Measurements from ENCODE around the gene CEL.
A peak's percentile ranks its signal among the peaks of the same experiment; 100 is the strongest.

The CEL gene

DNA sequence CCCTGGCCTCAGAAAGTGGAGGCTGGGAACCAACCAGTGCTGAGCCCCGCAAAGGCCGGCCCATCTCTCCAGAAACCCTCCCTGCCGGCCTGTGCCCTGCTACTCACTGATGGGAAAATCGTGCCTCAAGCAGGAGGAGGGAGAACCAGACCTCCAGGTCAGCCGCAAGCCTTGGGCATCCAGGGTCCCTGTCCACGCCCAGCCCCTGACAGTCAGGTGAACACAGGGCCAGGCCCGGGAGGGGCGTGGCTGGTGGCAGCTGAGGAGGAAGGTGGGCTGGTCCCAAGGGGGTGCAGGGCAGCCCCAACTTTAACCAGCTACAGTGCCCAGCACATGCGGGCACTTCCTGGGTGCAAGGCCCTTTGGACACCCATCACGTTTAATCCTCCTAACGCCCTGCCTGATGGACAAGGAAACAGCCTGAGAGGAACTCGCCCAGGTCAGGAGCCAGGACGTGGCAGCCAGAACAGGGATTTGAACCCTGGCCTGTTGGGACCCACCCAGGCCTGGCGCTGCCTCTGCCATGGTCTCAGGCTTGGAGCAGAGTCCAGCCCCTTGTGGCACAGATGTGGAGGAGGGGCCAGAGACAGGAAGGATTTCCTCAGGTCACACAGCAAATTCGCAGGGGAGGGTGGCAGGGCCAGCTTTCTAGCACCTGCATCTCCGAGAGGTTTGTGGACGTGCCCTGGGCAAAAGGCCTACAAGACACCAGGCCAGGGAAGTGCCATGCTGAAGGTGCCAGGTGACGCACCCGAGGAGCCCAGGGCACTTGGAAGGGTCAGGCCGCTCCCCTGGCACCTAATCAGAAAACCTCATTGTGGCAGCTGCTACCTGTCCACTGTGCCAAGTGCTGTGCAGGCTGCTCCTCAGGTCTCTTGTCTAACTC is 54.8 kb downstream of the CEL start:
- Histone ChIP-seq H3K4me1 (ENCODE audit: control insufficient read depth, insufficient read depth, low read length, poor library complexity, severe bottlenecking) (peaks cover 68% of the 10 kb centered on the region), H3K27me3 (replicated peaks; ENCODE audit: control insufficient read depth, insufficient read depth, low read length, poor library complexity, severe bottlenecking) (no peaks in the 10 kb centered on the region), H3K27ac (ENCODE audit: insufficient read depth, low read length, poor library complexity, severe bottlenecking) (peak overlapping the region; percentile 53), H3K4me3 (ENCODE audit: insufficient read depth, low read depth, low read length, poor library complexity, severe bottlenecking) (no peak overlapping the region), H3K36me3 (ENCODE audit: control insufficient read depth, insufficient read depth, low read length) (peaks cover 9% of the 10 kb centered on the region), H3K9me3 (ENCODE audit: control insufficient read depth, low read length) (no peaks in the 10 kb centered on the region)
- DNase-seq = no peak

DNA sequence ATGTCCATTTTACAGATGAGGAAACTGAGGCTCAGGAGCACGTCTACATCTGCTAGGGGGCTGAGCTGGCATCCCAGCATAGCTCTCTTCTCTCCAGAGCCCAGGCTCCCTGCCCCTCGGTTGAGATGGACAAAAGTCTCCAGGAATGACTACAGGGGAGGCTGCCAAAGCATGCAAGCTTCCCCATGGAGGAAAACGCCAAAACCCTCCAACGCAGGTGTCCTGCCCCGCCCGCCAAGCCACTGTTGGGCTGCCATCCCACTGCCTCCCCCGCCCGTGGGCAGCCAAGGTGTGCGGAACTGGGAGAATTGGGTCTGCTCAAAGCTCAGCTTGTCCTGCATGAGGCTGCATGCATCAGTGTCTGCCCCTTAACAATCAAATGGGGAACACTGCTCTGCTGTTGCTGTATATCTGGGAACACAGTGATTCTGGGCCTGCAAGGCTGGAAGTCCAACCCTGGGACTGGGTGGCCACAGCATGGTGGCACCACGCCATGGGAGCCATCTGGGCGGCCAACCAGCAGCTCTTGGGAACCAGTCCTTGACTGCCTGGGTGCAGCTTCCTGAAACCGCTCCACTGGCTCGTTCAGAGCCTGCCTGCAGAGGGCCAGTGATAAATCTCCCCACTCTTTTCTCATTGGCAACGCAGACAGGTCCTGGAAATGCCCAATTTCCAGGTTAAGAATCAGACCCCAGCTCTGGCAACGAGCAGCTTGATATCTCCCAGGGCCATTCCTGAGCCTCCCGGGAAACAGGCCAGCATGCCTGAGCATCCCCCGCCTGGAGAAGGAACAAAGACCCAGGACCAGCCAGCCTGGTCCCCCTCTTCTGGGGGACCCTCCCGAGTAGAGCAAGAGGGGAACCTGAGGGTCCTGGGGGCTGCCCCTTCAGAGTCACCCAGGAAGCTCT is 55.7 kb downstream of the CEL start:
- H3K4me1 ChIP-seq (ENCODE audit: control insufficient read depth, insufficient read depth, low read length, poor library complexity, severe bottlenecking) = peaks cover 73% of the 10 kb centered on the region
- no peak overlapping the region for H3K4me3 ChIP-seq (ENCODE audit: insufficient read depth, low read depth, low read length, poor library complexity, severe bottlenecking)
- no peaks in the 10 kb centered on the region for H3K36me3 ChIP-seq (ENCODE audit: control insufficient read depth, insufficient read depth, low read length)
- no peaks in the 10 kb centered on the region for H3K27me3 ChIP-seq (replicated peaks; ENCODE audit: control insufficient read depth, insufficient read depth, low read length, poor library complexity, severe bottlenecking)
- no peaks in the 10 kb centered on the region for H3K9me3 ChIP-seq (ENCODE audit: control insufficient read depth, low read length)
- DNase-seq = no peak
- no peak overlapping the region for H3K27ac ChIP-seq (ENCODE audit: insufficient read depth, low read length, poor library complexity, severe bottlenecking)

DNA sequence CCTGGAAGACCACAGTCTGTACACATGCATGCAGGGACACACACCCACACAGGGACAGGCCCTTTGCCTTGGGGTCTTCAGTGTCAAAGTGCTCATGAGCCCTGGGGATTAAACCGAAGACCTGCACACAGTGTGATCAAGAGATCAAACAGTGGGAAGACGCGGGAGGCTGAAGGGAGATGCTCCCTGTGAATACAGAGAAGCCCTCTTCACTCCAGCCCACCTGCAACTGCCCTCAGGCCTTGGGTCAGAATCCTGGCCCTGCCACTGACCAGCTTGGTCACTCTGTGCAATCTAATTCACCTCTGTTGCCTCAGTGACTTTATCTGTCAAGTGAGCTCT is 56.4 kb downstream of the CEL start:
- Histone ChIP-seq H3K9me3 (ENCODE audit: control insufficient read depth, low read length) (no peaks in the 10 kb centered on the region), H3K4me3 (ENCODE audit: insufficient read depth, low read depth, low read length, poor library complexity, severe bottlenecking) (no peak overlapping the region), H3K4me1 (ENCODE audit: control insufficient read depth, insufficient read depth, low read length, poor library complexity, severe bottlenecking) (peaks cover 67% of the 10 kb centered on the region), H3K36me3 (ENCODE audit: control insufficient read depth, insufficient read depth, low read length) (no peaks in the 10 kb centered on the region), H3K27ac (ENCODE audit: insufficient read depth, low read length, poor library complexity, severe bottlenecking) (no peak overlapping the region), H3K27me3 (replicated peaks; ENCODE audit: control insufficient read depth, insufficient read depth, low read length, poor library complexity, severe bottlenecking) (no peaks in the 10 kb centered on the region)
- DNase-seq = no peak

DNA sequence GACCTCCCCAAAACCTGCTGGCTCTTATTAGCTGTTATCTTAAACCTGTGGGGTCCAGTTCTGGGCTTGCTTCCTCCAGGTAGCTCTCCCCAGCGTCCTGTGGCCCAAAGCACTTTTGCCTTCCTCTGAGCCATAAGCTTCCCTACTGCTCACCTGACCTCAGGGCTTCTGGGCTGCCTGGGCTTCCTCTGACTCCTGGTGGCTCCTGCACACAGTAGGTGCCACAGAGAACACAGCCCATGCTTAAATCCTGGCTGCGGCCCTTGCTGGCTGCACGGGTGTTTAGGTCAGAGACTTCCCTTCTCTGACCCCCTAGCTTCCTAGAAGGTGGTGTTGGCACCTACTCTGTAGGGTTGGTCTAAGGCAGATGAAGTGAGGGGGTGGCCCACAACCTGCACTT is 56.8 kb downstream of the CEL start:
- peaks cover 63% of the 10 kb centered on the region for H3K4me1 ChIP-seq (ENCODE audit: control insufficient read depth, insufficient read depth, low read length, poor library complexity, severe bottlenecking)
- no peak overlapping the region for H3K27ac ChIP-seq (ENCODE audit: insufficient read depth, low read length, poor library complexity, severe bottlenecking)
- no peak for DNase-seq
- H3K36me3 ChIP-seq (ENCODE audit: control insufficient read depth, insufficient read depth, low read length) = no peaks in the 10 kb centered on the region
- no peaks in the 10 kb centered on the region for H3K9me3 ChIP-seq (ENCODE audit: control insufficient read depth, low read length)
- H3K4me3 ChIP-seq (ENCODE audit: insufficient read depth, low read depth, low read length, poor library complexity, severe bottlenecking) = no peak overlapping the region
- no peaks in the 10 kb centered on the region for H3K27me3 ChIP-seq (replicated peaks; ENCODE audit: control insufficient read depth, insufficient read depth, low read length, poor library complexity, severe bottlenecking)

DNA sequence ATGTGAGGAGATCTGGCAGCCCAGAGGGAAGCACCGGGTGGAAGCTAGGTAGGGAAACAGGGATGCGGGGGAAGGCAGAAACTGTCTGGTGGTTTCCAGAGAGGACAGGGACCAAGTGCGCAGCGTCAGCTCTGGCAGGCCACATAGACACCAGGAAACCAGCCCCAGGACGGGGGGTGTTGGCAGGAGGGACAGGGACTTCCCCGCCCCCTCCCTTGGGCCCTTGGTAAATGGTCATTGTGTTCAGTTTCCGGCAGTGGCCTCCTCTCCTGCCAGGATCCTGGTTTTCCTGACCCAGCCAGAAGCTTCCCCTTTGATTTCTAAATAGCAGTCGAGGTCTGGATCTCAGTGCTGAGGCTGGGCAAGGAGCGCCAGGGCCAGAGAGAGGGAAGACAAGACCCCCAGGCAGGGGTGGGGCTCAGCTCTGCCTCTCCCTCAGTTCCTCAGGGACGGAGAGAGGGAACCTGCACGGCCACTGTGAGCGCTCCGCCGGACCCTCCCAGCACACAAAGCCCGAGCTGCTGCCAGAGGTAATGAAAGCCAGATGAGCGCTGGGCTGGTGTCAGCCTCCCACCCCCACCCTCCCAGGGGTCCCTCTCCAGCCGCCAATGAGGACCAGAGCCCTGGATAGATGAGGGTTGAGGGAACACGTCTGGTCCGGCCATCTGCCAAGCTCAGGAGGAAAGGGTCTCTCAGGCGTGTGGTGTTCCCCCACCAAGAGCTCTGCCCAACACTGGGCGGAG is 57.5 kb downstream of the CEL start:
- peaks cover 55% of the 10 kb centered on the region for H3K4me1 ChIP-seq (ENCODE audit: control insufficient read depth, insufficient read depth, low read length, poor library complexity, severe bottlenecking)
- no peaks in the 10 kb centered on the region for H3K9me3 ChIP-seq (ENCODE audit: control insufficient read depth, low read length)
- DNase-seq = no peak
- no peaks in the 10 kb centered on the region for H3K36me3 ChIP-seq (ENCODE audit: control insufficient read depth, insufficient read depth, low read length)
- no peaks in the 10 kb centered on the region for H3K27me3 ChIP-seq (replicated peaks; ENCODE audit: control insufficient read depth, insufficient read depth, low read length, poor library complexity, severe bottlenecking)
- no peak overlapping the region for H3K4me3 ChIP-seq (ENCODE audit: insufficient read depth, low read depth, low read length, poor library complexity, severe bottlenecking)
- H3K27ac ChIP-seq (ENCODE audit: insufficient read depth, low read length, poor library complexity, severe bottlenecking) = no peak overlapping the region

DNA sequence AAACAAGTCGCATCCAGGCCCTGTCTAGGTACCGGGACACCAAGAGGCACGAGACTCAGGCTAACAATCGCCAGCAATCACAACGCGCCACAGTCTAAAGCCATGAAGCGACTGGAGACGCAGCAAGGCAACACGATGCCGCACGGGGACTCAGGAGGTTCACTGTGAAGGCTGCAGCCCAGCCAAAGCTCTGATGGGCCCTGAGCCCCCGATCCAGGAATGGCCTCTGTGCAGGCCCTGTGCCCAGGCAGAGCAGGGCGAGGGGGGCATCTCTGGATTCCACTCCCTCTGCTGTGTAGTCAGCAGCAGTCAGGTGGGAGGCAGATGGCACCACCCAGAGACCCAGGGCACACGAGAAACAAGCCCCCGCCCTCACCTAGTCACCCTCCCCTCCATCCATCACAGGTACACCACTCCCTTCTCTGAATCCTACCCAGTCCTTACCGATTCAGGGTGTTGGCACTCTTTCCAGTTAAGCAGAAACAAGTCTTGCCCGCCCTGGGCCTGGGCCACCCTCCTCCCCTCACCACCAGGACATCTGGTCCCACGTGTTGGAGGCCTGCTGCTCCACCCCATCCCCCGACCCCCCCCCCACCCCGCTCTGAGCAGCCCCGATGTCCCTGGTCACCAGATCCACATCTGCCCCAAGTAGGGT is 58.2 kb downstream of the CEL start:
- Histone ChIP-seq H3K27ac (ENCODE audit: insufficient read depth, low read length, poor library complexity, severe bottlenecking) (peak overlapping the region; percentile 76), H3K36me3 (ENCODE audit: control insufficient read depth, insufficient read depth, low read length) (no peaks in the 10 kb centered on the region), H3K9me3 (ENCODE audit: control insufficient read depth, low read length) (no peaks in the 10 kb centered on the region), H3K4me1 (ENCODE audit: control insufficient read depth, insufficient read depth, low read length, poor library complexity, severe bottlenecking) (peaks cover 51% of the 10 kb centered on the region), H3K27me3 (replicated peaks; ENCODE audit: control insufficient read depth, insufficient read depth, low read length, poor library complexity, severe bottlenecking) (no peaks in the 10 kb centered on the region), H3K4me3 (ENCODE audit: insufficient read depth, low read depth, low read length, poor library complexity, severe bottlenecking) (peak overlapping the region; percentile 48)
- no peak for DNase-seq

DNA sequence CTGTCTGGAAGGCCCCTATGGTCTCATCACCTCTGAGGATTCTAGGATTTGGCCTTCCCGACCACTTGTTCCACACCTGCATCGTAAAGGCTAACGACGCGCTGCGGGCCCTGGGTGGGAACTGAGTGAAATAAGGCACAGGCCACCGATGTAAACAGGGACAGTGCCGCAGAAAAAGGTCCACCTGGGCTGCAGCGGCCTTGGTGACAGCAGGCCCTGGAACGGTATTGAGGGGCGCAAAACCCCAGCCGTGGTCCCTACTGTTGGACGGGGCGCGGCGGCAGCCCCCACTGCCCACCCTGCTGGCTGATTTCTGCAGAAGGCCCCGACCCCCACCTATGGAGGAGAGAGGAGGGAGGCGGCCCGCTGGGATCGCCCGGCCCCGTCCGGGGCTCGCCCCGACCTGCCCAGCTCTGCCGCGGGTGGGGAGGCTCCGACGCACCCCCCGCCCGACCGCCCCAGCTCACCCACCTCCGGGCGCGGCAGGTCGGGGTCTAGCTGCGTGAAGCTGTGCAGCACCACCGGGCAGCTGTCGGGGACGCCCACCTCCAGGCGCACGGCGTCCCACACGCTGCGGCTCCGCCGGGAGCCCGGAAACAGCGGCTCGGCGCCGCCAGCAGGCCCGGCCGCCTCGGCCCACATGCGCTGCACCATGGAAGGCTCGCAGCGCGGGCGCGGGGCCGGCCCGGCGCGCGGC is 58.9 kb downstream of the CEL start:
- peak overlapping the region; percentile 76 for H3K27ac ChIP-seq (ENCODE audit: insufficient read depth, low read length, poor library complexity, severe bottlenecking)
- H3K4me3 ChIP-seq (ENCODE audit: insufficient read depth, low read depth, low read length, poor library complexity, severe bottlenecking) = peak overlapping the region; percentile 48
- peaks cover 50% of the 10 kb centered on the region for H3K4me1 ChIP-seq (ENCODE audit: control insufficient read depth, insufficient read depth, low read length, poor library complexity, severe bottlenecking)
- H3K27me3 ChIP-seq (replicated peaks; ENCODE audit: control insufficient read depth, insufficient read depth, low read length, poor library complexity, severe bottlenecking) = no peaks in the 10 kb centered on the region
- no peak for DNase-seq
- H3K36me3 ChIP-seq (ENCODE audit: control insufficient read depth, insufficient read depth, low read length) = no peaks in the 10 kb centered on the region
- no peaks in the 10 kb centered on the region for H3K9me3 ChIP-seq (ENCODE audit: control insufficient read depth, low read length)

Data from effector memory CD4-positive, alpha-beta T cell (primary cell).